ENCODE results near the gene LMF2. TPM values are rescaled to one million over a fixed set of nuclear protein-coding genes. Genes with fewer than 3 reads are reported as not detected.

Gene LMF2
- total and polyA plus RNA-seq, 2 of the 8 experiments (the other 6 are each of a cell fraction or from before 2014, with no cell fraction given): 34.3 to 62.9 TPM

DNA sequence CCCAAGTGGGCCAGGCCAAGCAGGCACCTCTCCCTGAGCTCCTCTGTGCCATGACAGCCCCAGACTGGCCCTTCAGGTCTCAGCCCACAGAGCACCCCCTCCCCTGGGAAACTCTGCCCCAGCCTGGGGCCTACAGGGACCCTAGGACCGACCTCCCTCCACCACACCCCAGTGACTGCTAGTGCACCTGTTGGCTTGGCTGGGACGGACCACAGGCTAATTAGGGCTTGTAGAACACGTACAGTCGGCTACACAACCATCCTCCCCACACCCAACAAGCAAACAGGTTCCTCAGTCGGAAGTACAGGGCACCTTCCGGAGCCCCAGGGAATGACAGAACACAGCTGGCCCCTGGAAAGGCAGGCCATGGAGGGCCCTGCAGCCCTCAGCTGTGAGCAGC, 37.0 kb downstream of the LMF2 start:
- peaks cover 34% of the 10 kb centered on the region for H3K79me1 ChIP-seq (ENCODE audit: low read depth, low read length)
- H3K4ac ChIP-seq (replicated peaks; ENCODE audit: insufficient read length, low read depth, low read length): peak overlapping the region; percentile 49
- H3K4me1 ChIP-seq (replicated peaks in 1 of 4; ENCODE audit: control insufficient read depth in 3 of 4, insufficient read depth in 4 of 4, low read length in 3 of 4): peaks cover 0 to 24% (median 16%) of the 10 kb centered on the region in 4 experiments; a peak in 6 of 7 replicates
- H3K18ac ChIP-seq (ENCODE audit: extremely low read depth, low read length): no peak overlapping the region
- DNase-seq (ENCODE audit: low read depth in 1 of 2, low spot score in 2 of 2) (no peak), FAIRE-seq (no peak)
- no peak overlapping the region for H3K9ac ChIP-seq (replicated peaks in 1 of 4; ENCODE audit: extremely low read depth in 1 of 4, low read depth in 3 of 4, low read length in 3 of 4)
- no peak overlapping the region for H3K14ac ChIP-seq (ENCODE audit: insufficient read length)
- no peak overlapping the region for H3K4me3 ChIP-seq (ENCODE audit: extremely low read depth in 1 of 4, insufficient read depth in 2 of 4, low read depth in 3 of 4, low read length in 4 of 4)
- no peak overlapping the region for H2BK120ac ChIP-seq (replicated peaks; ENCODE audit: low read depth, low read length)
- H4K91ac ChIP-seq (replicated peaks; ENCODE audit: insufficient read length, low read length): no peak overlapping the region
- H4K8ac ChIP-seq (ENCODE audit: extremely low read depth, insufficient read depth, low read length): no peak overlapping the region
- peak overlapping the region; percentile 71; the same call in 1 of the 2 replicates for H2BK5ac ChIP-seq (ENCODE audit: low read depth, low read length)
- CTCF ChIA-PET (ENCODE audit: partially characterized antibody): interaction anchor here (0.5 to 9.1 kb wide), 11 partner anchors 10 to 220 kb away, joined by 3 to 60 read pairs (median 4); partner anchors contain the start of gene HDAC10
- H3K27me3 ChIP-seq (replicated peaks in 1 of 4; ENCODE audit: control insufficient read depth in 3 of 4, extremely low read depth in 1 of 4, insufficient read depth in 3 of 4, low read length in 3 of 4): no peaks in the 10 kb centered on the region; a peak in 1 of 7 replicates
- peaks cover 41 to 62% of the 10 kb centered on the region in 2 experiments for H4K20me1 ChIP-seq (replicated peaks in 1 of 2; ENCODE audit: control insufficient read depth in 1 of 2, insufficient read depth in 2 of 2, low read length in 2 of 2)
- no peak overlapping the region for H2AK5ac ChIP-seq (ENCODE audit: low read depth, low read length)
- H3K36me3 ChIP-seq (ENCODE audit: control insufficient read depth in 2 of 4, insufficient read depth in 4 of 4, low read length in 3 of 4): peaks cover 10 to 20% (median 19%) of the 10 kb centered on the region in 4 experiments
- POLR2A ChIA-PET (ENCODE audit: partially characterized antibody): interaction anchor here (0.7 to 2.8 kb wide), 8 partner anchors 10 to 163 kb away, joined by 3 to 7 read pairs (median 4); partner anchors contain the start of genes LMF2 and PLXNB2
- H3K9me3 ChIP-seq (ENCODE audit: insufficient read depth in 2 of 2, low read depth in 1 of 2, low read length in 1 of 2): no peaks in the 10 kb centered on the region
- WGBS, 2 experiments (ENCODE audit: extremely low coverage in 1 of 2, insufficient coverage in 1 of 2, insufficient read length in 1 of 2, insufficient replicate concordance in 2 of 2, low coverage in 1 of 2, low lambda C conversion rate in 2 of 2, missing lambda C conversion rate in 1 of 2): 87% methylated on average over 6 of the region's 6 CpGs; no CpG with 5 or more reads in 1 of the 2 experiments
- no peak overlapping the region for H4K5ac ChIP-seq (ENCODE audit: insufficient read length, low read depth, low read length)
- peaks cover 8% of the 10 kb centered on the region; the same call in 1 of the 2 replicates for H3K23me2 ChIP-seq (ENCODE audit: low read depth, low read length)
- H2BK15ac ChIP-seq (ENCODE audit: low read length): 0 out of 2 replicates have a peak overlapping the region, but pooled peaks have one; percentile 72
- no peak overlapping the region; the same call in 1 of the 2 replicates for H3K27ac ChIP-seq (ENCODE audit: low read depth, low read length)
- H2BK20ac ChIP-seq (ENCODE audit: low read length): no peak overlapping the region
- H3K79me2 ChIP-seq (ENCODE audit: control insufficient read depth in 1 of 2, insufficient read depth in 2 of 2, low read length in 2 of 2): peaks cover 0 to 59% of the 10 kb centered on the region in 2 experiments; a peak in 3 of 4 replicates
- H3K23ac ChIP-seq (ENCODE audit: insufficient read length): no peak overlapping the region
- peak overlapping the region in 1 of 2 experiments; percentile 47; a peak in 1 of 4 replicates for H3K4me2 ChIP-seq (ENCODE audit: insufficient read depth in 1 of 2, low read depth in 2 of 2, low read length in 2 of 2)
- no peak overlapping the region for H3K56ac ChIP-seq (replicated peaks; ENCODE audit: insufficient read length, low read depth, low read length)
- no peak overlapping the region for H2AFZ ChIP-seq (ENCODE audit: low read length)
- H2BK12ac ChIP-seq (ENCODE audit: low read depth, low read length): no peak overlapping the region
- TF ChIP-seq, protein P1, sequence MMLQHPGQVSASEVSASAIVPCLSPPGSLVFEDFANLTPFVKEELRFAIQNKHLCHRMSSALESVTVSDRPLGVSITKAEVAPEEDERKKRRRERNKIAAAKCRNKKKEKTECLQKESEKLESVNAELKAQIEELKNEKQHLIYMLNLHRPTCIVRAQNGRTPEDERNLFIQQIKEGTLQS (IDR thresholded peaks at IDR 0.05; ENCODE audit: insufficient read depth, low read depth, low read length): no peak
- TF ChIP-seq SRF (IDR thresholded peaks at IDR 0.05; ENCODE audit: low read depth, low read length): no peak

Measured in H1 (cell line).